T-helper 17 cell (primary cell): ENCODE data around the gene S1PR5. TPM values are rescaled to one million over a fixed set of nuclear protein-coding genes. Genes with fewer than 3 reads are reported as not detected.
A peak's percentile ranks its signal among the peaks of the same experiment; 100 is the strongest.

Source experiments
- ATAC-seq: fragments of 150-1000 bp; cut with Tn5 transposase; 2 replicates; pipeline ENCODE4 v1.10.0; 2021; ENCODE audit warnings: mild to moderate bottlenecking, moderate library complexity
- DNase-seq, 3 donors: peaks; one replicate each; pipeline versions ENCODE4 v3.0.0 to v3.0.0-alpha.2; 2020 to 2021
- H3K9me3 ChIP-seq: one replicate; pipeline ENCODE4 v1.7.0; 2013; ENCODE audit warnings: low read length, mild to moderate bottlenecking; ENCODE audit not compliant: control insufficient read depth, poor library complexity, severe bottlenecking
- H3K27ac Mint-ChIP-seq: one replicate; pipeline ENCODE4 v1.8.0; 2022; ENCODE audit warnings: mild to moderate bottlenecking, moderate library complexity, mixed read lengths
- H3K27me3 Mint-ChIP-seq: one replicate; pipeline ENCODE4 v1.8.0; 2022; ENCODE audit warnings: mixed read lengths
- H3K36me3 Mint-ChIP-seq: one replicate; pipeline ENCODE4 v1.8.0; 2022; ENCODE audit warnings: low read depth, mixed read lengths
- H3K4me1 Mint-ChIP-seq: one replicate; pipeline ENCODE4 v1.8.0; 2022; ENCODE audit warnings: mild to moderate bottlenecking, mixed read lengths
- H3K4me3 Mint-ChIP-seq: one replicate; pipeline ENCODE4 v1.8.0; 2022; ENCODE audit warnings: mild to moderate bottlenecking, moderate library complexity, mixed read lengths
- total RNA-seq, 4 donors: library from RNA in 2 of 4; stranded (reverse) in 2 of 4; gene quantifications; one replicate each; pipeline ENCODE4 v1.2.3 and lab custom pipeline; 2022 to 2026

S1PR5 gene
- total RNA-seq, 2 donors from 2014 or later, result 0.50 to 1.3 TPM

DNA sequence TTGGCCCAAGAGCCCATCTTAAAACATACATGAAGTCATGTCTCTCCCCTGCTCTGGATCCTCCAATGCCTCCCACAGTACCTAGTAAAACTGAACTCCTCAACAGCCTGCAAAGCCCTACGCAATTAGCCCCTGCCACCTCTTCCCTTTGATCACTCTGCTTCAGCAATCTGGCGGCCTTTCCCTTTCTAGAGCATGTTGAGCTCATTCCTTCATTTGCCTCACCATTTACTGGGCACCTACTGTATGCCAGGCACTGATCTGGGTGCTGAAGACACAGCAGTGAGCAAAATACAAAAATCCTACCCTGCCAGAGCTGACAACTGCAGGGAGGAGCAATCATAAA is 17.0 kb downstream of the S1PR5 start:
- no peak overlapping the region for H3K27ac Mint-ChIP-seq
- no peaks in the 10 kb centered on the region for H3K36me3 Mint-ChIP-seq
- DNase-seq (no peak), ATAC-seq (no peak)
- no peaks in the 10 kb centered on the region for H3K9me3 ChIP-seq
- no peaks in the 10 kb centered on the region for H3K27me3 Mint-ChIP-seq
- peaks cover 26% of the 10 kb centered on the region for H3K4me1 Mint-ChIP-seq
- H3K4me3 Mint-ChIP-seq, result no peak overlapping the region

DNA sequence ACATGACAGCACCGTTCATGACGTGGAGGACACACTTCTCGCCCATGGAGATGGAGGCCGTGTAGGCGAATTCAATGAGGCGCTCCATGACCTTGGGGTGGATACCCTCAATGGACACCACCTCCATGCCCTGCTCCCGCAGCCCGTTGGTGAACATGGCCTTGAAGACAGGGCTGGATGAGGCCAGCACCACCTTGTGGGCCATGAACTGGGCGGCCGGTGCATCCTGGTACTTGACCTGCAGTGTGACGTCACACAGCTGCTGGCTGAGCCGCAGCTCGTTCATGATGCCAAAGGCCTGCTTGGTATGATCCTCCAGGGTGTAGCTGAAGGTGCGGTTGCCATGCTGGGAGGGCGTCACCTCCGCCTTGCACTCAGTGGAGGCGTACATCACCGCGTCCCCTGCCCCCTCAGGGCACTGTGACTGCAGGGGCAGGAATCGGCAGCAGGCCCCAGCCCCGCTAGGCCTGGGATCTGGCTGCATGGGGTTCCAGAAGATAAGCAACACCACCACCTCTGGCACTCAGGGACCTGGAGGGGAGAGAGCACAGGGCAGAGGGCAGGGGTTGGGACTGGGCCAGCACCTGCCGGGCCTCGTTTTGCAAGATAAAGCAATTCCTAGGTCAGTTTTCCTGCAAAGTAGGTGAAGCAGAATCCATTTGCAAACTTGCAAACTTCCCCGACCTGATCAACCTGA is 17.5 kb downstream of the S1PR5 start:
- ATAC-seq, result no peak
- peak overlapping the region; percentile 15 for H3K4me3 Mint-ChIP-seq

DNA sequence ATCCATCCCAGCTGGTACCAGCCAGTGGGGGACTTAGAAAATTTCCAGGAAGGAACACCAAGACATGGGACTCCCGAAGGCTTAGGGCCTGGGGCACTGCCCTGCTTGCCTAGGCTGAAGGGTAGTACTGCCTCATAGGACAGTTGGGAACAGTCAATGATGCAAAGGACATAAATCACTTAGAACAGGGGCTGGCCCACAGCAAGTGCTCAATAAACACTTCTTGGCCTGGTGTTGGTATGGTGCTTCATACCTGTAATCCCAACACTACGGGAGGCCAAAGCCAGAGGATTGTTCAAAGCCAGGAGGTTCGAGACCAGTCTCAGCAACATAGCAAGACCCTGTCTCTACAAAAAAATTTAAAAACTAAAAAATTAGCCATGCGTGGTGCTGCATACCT is 19.9 kb downstream of the S1PR5 start:
- Mint-ChIP-seq H3K27me3 (no peaks in the 10 kb centered on the region), H3K4me1 (peaks cover 20% of the 10 kb centered on the region), H3K27ac (peak overlapping the region; percentile 19), H3K4me3 (no peak overlapping the region), H3K36me3 (no peaks in the 10 kb centered on the region)
- no peak for DNase-seq
- no peaks in the 10 kb centered on the region for H3K9me3 ChIP-seq
- no peak for ATAC-seq

More for the DNA sequence above, 17.5 kb downstream of the S1PR5 start:
- H3K36me3 Mint-ChIP-seq, result no peaks in the 10 kb centered on the region
- no peak overlapping the region for H3K27ac Mint-ChIP-seq
- H3K4me1 Mint-ChIP-seq, result peaks cover 25% of the 10 kb centered on the region
- no peaks in the 10 kb centered on the region for H3K27me3 Mint-ChIP-seq
- no peak for DNase-seq
- H3K9me3 ChIP-seq, result no peaks in the 10 kb centered on the region

DNA sequence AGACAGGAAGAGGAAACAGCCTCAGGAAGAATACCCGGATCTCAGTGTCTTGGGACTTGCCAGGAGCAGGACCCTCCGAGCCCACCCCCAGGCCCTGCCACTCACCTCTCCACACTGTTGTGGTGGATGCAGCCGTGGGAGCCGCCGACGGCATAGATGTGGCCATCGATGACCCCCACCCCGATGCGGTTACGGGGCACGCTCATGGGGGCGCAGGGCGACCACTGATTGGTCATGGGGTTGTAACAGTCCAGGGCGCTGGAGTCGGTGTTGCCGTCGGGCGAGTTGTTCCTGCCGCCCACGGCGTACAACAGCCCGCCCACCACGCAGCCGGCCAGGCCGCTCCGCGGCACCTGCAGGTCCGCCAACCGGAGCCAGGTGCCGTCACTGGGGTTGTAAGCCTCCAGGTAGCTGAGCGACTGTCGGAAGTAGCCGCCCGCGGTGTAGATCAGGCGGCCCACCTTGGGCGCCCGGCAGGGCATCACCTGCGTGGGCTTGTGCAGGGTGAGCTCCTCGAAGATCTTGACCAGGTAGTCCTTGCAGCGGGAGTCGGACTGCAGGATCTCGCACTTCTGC is 25.7 kb downstream of the S1PR5 start:
- Mint-ChIP-seq H3K27me3 (no peaks in the 10 kb centered on the region), H3K4me3 (no peak overlapping the region), H3K4me1 (peaks cover 3% of the 10 kb centered on the region), H3K36me3 (no peaks in the 10 kb centered on the region), H3K27ac (no peak overlapping the region)
- DNase-seq (no peak), ATAC-seq (no peak)
- no peaks in the 10 kb centered on the region for H3K9me3 ChIP-seq

DNA sequence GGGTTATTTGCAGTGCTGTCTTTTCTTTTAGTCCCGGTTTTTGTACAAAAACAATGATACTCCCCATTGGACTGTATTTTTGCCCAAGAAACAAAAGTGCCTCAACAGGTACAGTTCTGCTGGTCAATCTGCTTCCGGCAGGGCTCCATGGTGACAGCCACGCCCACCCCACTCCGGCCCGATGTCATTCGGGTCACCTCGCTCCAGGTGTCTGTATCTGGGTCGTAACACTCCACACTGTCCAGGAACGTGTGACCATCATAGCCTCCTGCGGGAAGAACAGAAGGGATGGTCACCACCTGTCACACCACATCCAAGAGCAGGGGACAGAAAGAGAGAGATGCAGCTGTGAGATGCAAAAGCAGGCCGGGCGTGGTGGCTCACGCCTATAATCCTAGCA is 30.7 kb downstream of the S1PR5 start:
- Mint-ChIP-seq H3K4me1 (peaks cover 3% of the 10 kb centered on the region), H3K27ac (no peak overlapping the region), H3K36me3 (no peaks in the 10 kb centered on the region), H3K27me3 (no peaks in the 10 kb centered on the region), H3K4me3 (no peak overlapping the region)
- DNase-seq, result no peak
- H3K9me3 ChIP-seq, result no peaks in the 10 kb centered on the region
- no peak for ATAC-seq

DNA sequence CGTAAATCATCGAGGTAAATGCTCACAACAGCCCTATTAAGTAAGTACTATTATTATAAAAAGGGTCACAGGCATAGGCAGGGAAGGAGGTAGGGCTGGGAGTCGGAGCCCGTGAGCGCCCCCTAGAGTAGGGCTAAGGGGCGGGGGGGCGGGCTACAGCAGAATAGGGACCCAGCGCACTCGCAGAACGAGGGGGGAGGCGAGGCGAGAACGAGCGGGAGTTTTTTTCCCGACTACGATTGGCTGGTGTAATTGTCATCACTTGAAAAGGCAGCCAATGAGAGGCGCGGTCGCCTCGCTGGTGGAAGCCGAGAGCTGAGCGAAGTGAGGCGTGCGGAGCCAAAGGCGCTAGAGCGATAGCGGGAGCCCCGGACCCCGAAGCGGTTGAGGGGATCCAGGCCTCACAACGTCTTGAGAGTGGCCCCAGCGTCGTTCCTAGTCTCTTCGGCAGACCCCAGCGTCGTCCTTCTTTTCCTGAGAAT is 38.3 kb downstream of the S1PR5 start:
- no peaks in the 10 kb centered on the region for H3K36me3 Mint-ChIP-seq
- H3K9me3 ChIP-seq, result no peaks in the 10 kb centered on the region
- H3K27ac Mint-ChIP-seq, result peak overlapping the region; percentile 84
- DNase-seq (peak; percentile 80 to 88 (median 83)), ATAC-seq (peak; percentile 97)
- H3K4me3 Mint-ChIP-seq, result peak overlapping the region; percentile 78
- H3K4me1 Mint-ChIP-seq, result peaks cover 7% of the 10 kb centered on the region
- H3K27me3 Mint-ChIP-seq, result no peaks in the 10 kb centered on the region

DNA sequence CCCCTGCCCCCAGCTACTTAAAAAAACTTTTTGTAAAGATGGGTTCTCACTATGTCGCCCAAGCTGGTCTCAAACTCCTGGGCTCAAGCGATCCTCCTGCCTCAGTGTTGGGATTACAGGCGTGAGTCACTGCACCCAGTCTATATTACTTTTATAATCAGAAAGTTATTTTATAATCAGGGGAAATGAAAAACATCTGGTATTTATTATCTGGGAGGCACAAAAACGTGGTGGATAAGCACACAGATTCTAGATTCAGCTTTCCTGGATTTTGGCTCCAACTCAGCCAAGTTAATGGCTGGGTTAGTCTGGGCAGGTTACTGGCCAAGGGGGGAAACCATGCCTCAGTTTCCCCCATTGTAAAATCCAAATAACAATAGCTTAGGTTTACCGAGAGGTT is 38.8 kb downstream of the S1PR5 start:
- peak overlapping the region; percentile 15 for H3K4me3 Mint-ChIP-seq
- H3K27ac Mint-ChIP-seq, result no peak overlapping the region

DNA sequence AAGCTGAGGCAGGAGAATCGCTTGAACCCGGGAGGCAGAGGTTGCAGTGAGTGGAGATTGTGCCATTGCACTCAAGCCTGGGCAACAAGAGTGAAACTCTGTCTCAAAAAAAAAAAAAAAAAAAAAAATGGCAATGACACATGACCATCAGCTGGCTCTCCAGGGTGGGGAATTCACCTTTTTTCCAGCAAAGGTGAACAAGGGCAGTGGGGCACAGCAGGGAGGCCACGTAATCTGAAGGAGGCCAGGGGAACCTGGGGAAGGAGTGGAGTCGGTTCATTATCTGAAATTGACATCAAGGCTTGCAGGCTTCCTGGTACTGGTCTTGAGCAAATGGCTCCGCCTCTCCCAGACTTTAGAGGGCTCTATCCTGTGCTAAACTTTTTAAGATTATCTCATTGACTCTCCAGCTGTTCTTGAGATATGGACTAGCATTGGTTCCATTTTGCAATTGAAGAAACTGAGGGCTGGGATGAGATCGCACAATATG is 42.2 kb downstream of the S1PR5 start:
- no peaks in the 10 kb centered on the region for H3K36me3 Mint-ChIP-seq
- no peak overlapping the region for H3K4me3 Mint-ChIP-seq
- no peak overlapping the region for H3K27ac Mint-ChIP-seq
- no peak for DNase-seq
- peaks cover 7% of the 10 kb centered on the region for H3K4me1 Mint-ChIP-seq
- no peak for ATAC-seq
- H3K27me3 Mint-ChIP-seq, result no peaks in the 10 kb centered on the region
- H3K9me3 ChIP-seq, result no peaks in the 10 kb centered on the region

More for the DNA sequence above, 38.8 kb downstream of the S1PR5 start:
- ATAC-seq, result no peak
- no peaks in the 10 kb centered on the region for H3K9me3 ChIP-seq
- no peak for DNase-seq
- Mint-ChIP-seq H3K27me3 (no peaks in the 10 kb centered on the region), H3K36me3 (no peaks in the 10 kb centered on the region), H3K4me1 (peaks cover 7% of the 10 kb centered on the region)

DNA sequence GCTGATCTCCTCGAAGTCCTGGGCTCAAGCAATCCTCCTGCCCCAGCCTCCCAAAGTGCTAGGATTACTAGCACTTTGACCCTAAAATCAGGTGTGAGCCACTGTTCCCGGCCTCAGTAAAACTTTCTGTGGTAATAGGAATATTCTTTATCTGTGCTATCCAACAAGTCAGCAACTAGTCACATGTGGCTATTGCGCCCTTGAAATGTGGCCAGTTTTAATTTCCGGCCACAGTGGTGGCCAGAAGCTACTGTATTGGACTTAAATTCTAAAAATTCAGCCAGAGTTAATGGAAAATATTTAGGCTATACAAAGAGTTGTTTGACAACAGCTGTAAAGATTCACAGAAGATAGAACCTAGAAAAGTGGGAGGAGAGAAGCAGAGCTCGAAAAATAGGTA is 44.1 kb downstream of the S1PR5 start:
- Mint-ChIP-seq H3K4me1 (no peaks in the 10 kb centered on the region), H3K27me3 (no peaks in the 10 kb centered on the region), H3K4me3 (no peak overlapping the region), H3K27ac (no peak overlapping the region), H3K36me3 (no peaks in the 10 kb centered on the region)
- no peaks in the 10 kb centered on the region for H3K9me3 ChIP-seq
- DNase-seq (no peak), ATAC-seq (no peak)

DNA sequence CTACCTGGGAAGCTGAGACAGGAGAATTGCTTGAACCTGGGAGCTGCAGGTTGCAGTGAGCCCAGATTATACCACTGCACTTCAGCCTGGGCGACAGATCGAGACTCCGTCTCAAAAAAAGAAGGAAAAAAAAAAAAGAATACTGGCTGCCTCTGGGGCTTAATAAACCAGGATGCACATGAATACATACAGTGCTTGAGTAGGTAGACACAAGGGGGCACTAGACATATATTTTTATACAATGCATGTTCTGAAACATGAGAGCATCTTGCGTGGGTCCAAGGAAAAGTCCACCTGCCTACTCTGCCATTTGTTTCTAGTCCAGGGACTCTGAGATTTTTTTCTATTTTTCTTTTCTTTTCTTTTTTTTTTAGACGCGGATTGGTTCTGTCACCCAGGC is 45.3 kb downstream of the S1PR5 start:
- Mint-ChIP-seq H3K4me1 (no peaks in the 10 kb centered on the region), H3K27me3 (no peaks in the 10 kb centered on the region), H3K36me3 (no peaks in the 10 kb centered on the region), H3K4me3 (no peak overlapping the region), H3K27ac (no peak overlapping the region)
- H3K9me3 ChIP-seq, result no peaks in the 10 kb centered on the region
- ATAC-seq (peak; percentile 53), DNase-seq (no peak)

DNA sequence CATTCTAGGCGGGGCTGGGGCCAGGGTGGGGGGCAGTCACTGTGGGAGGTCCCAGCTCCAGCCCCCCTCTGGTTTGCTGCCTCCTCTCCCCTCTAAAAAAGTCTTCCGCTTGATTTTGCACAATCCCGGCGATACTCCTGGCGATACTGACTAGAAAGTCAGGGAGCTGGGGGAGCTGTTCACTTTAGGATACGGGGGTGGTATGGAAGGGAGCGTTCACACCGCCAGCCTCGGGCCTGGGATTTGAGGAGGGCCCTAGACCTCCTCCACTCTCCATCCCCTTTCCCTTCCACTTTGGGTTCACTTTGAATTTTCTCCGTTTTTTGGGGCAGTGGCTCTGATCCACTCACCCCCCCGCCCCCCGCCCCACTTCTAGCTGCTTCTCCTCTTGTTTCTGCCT is 49.1 kb downstream of the S1PR5 start:
- H3K4me3 Mint-ChIP-seq, result no peak overlapping the region

DNA sequence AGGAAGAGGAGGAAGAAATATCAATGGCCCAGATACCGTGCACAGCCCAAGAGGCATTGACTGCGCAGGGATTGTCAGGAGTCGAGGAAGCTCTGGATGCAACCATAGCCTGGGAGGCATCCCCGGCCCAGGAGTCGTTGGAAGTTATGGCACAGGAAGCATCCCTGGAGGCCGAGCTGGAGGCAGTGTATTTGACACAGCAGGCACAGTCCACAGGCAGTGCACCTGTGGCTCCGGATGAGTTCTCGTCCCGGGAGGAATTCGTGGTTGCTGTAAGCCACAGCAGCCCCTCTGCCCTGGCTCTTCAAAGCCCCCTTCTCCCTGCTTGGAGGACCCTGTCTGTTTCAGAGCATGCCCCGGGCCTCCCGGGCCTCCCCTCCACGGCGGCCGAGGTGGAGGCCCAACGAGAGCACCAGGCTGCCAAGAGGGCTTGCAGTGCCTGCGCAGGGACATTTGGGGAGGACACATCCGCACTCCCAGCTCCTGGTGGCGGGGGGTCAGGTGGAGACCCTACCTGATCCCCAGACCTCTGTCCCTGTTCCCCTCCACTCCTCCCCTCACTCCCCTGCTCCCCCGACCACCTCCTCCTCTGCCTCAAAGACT is 50.0 kb downstream of the S1PR5 start:
- no peak overlapping the region for H3K4me3 Mint-ChIP-seq
- no peaks in the 10 kb centered on the region for H3K9me3 ChIP-seq
- H3K27ac Mint-ChIP-seq, result no peak overlapping the region
- no peaks in the 10 kb centered on the region for H3K36me3 Mint-ChIP-seq
- DNase-seq (no peak), ATAC-seq (no peak)
- H3K27me3 Mint-ChIP-seq, result no peaks in the 10 kb centered on the region
- H3K4me1 Mint-ChIP-seq, result peaks cover 4% of the 10 kb centered on the region

More for the DNA sequence above, 49.1 kb downstream of the S1PR5 start:
- no peaks in the 10 kb centered on the region for H3K4me1 Mint-ChIP-seq
- ATAC-seq, result no peak
- no peak for DNase-seq
- H3K9me3 ChIP-seq, result no peaks in the 10 kb centered on the region
- H3K36me3 Mint-ChIP-seq, result no peaks in the 10 kb centered on the region
- H3K27ac Mint-ChIP-seq, result no peak overlapping the region
- H3K27me3 Mint-ChIP-seq, result no peaks in the 10 kb centered on the region

DNA sequence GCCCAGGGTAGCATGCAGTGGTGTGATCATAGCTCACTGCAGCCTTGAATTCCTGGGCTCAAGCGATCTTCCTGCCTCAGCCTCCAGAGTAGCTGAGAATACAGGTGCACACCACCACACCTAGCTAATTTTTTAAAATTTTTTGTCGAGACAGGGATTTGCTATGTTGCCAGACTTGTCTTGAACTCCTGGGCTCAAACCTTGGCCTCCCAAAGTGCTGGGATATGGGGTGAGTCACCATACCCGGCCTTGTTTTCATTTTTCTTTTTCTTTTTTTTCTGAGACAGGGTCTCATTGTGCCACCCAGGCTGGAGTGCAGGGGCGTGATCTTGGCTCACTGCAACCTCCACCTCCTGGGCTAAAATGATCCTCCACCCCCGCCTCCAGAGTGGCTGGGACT is 52.8 kb downstream of the S1PR5 start:
- Mint-ChIP-seq H3K4me3 (no peak overlapping the region), H3K4me1 (peaks cover 9% of the 10 kb centered on the region), H3K27ac (no peak overlapping the region), H3K36me3 (no peaks in the 10 kb centered on the region), H3K27me3 (no peaks in the 10 kb centered on the region)
- no peaks in the 10 kb centered on the region for H3K9me3 ChIP-seq
- ATAC-seq (no peak), DNase-seq (no peak)
